Tibial artery (tissue), 4 donors: ENCODE results near the gene TAS2R40.

Experiments
- DNase-seq, 2 donors: peaks; one replicate each; pipeline ENCODE4 v3.0.0-alpha.2; 2019
- H3K27ac ChIP-seq, 2 donors: fragments of 200-600 bp; sonication (generic) in 1 of 2; 1 replicate in 1 of 2; 2 replicates in 1 of 2; pipeline ENCODE4 v1.5.1; 2018 to 2019; ENCODE audit warnings: mild to moderate bottlenecking in 1 of 2
- H3K27me3 ChIP-seq, 2 donors: fragments of 200-600 bp; sonication (generic) in 1 of 2; one replicate each; pipeline versions ENCODE4 v1.5.1 to v1.6.0; 2016 to 2019
- H3K36me3 ChIP-seq, 3 donors: fragments of 200-600 bp; sonication (generic) in 2 of 3; one replicate each; pipeline ENCODE4 v1.5.1; 2016 to 2019; ENCODE audit warnings: mild to moderate bottlenecking in 2 of 3
- H3K4me1 ChIP-seq, 4 donors: fragments of 200-600 bp; sonication (generic) in 2 of 4; 1 replicate in 3 of 4; 2 replicates in 1 of 4; pipeline ENCODE4 v1.5.1; 2016 to 2019
- H3K4me3 ChIP-seq, 2 donors: fragments of 200-600 bp; sonication (generic) in 1 of 2; 1 replicate in 1 of 2; 2 replicates in 1 of 2; pipeline ENCODE4 v1.5.1; 2018 to 2019; ENCODE audit warnings: mild to moderate bottlenecking in 2 of 2
- H3K9me3 ChIP-seq, 3 donors: fragments of 200-600 bp; sonication (generic) in 1 of 3; one replicate each; pipeline ENCODE4 v1.5.1; 2016 to 2019
- intact Hi-C: fragments of 100-400 bp; cut with DNase I; formaldehyde crosslinking; loops from one replicate; pipeline ENCODE4 v1.15.0; 2023; ENCODE audit warnings: low total_unique reads
- TF ChIP-seq, protein P1 (sequence below), 2 experiments: fragments of 200-600 bp in 1 of 2; fragments of 450-650 bp in 1 of 2; IDR thresholded peaks; one replicate each; pipeline ENCODE4 v1.5.1; 2017 to 2019; ENCODE audit warnings: antibody characterized with exemption in 2 of 2, mild to moderate bottlenecking in 1 of 2, moderate library complexity in 1 of 2

The TAS2R40 gene

DNA sequence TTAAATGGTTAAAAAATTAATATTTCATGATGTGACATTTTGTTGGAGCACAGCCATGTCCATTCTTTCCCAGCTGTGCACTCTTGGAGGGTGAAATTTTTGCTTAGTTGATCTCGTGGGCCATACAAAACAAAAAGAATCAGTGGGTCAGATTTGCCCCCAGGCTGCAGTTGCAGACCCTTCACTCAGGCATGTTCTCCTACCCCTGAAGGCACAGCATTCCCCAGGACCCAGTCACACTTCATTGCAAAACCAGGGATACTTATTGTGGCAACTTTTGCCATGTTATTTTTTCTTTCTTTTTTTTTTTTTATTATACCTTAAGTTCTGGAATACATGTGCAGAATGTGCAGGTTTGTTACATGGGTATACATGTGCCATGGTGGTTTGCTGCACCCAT, 6.0 kb downstream of the TAS2R40 start:
- Histone ChIP-seq H3K4me1 (no peaks in the 10 kb centered on the region), H3K27ac (no peak overlapping the region), H3K36me3 (no peaks in the 10 kb centered on the region), H3K4me3 (no peak overlapping the region), H3K27me3 (no peaks in the 10 kb centered on the region), H3K9me3 (no peaks in the 10 kb centered on the region)
- DNase-seq = no peak
- TF ChIP-seq, protein P1, sequence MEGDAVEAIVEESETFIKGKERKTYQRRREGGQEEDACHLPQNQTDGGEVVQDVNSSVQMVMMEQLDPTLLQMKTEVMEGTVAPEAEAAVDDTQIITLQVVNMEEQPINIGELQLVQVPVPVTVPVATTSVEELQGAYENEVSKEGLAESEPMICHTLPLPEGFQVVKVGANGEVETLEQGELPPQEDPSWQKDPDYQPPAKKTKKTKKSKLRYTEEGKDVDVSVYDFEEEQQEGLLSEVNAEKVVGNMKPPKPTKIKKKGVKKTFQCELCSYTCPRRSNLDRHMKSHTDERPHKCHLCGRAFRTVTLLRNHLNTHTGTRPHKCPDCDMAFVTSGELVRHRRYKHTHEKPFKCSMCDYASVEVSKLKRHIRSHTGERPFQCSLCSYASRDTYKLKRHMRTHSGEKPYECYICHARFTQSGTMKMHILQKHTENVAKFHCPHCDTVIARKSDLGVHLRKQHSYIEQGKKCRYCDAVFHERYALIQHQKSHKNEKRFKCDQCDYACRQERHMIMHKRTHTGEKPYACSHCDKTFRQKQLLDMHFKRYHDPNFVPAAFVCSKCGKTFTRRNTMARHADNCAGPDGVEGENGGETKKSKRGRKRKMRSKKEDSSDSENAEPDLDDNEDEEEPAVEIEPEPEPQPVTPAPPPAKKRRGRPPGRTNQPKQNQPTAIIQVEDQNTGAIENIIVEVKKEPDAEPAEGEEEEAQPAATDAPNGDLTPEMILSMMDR (IDR thresholded peaks at IDR 0.05) = no peak
- intact Hi-C loops = loop anchor here (10.0 kb wide), 1 partner anchor 363 kb away; no protein-coding TSS in a partner anchor

DNA sequence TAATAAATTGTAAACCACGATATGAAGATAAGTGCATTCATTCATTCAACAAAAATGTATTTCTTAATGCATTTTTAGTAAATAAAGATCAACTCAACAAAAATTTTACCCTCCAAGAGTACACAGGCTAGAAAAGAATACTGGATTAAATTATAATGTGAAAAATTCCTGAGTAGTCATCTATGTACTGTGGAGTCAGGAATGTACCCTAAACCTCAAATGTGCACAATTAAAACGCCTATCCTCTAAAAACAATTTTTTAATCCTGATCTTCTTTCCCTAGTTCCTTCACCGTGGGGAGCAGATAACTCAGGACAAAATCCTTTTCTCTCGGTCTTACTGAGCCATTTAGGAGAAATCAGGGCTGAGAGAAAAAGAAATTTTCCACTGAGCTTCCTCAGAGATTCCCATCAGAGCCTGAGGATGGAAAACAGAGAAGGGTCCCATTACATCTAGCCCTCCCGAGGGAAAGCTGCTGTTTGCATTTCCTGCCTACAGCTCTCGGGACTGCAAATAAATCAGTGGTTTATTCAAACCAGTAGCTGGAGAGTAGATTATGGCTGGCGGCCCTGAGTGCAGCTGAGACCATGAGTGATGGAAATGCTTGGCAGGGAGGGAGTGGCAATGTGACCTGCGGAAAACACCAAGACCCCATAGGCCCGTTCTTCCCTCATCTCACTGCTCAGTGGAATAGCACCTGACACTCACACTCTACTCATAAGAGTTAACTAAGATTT, 7.4 kb downstream of the TAS2R40 start:
- Histone ChIP-seq H3K36me3 (no peaks in the 10 kb centered on the region), H3K27ac (no peak overlapping the region), H3K9me3 (peaks cover 0 to 3% (median 0%) of the 10 kb centered on the region in 3 donors), H3K27me3 (no peaks in the 10 kb centered on the region), H3K4me1 (no peaks in the 10 kb centered on the region), H3K4me3 (no peak overlapping the region)
- DNase-seq = no peak
- intact Hi-C loops = loop anchor here (10.0 kb wide), 1 partner anchor 364 kb away; no protein-coding TSS in a partner anchor
- TF ChIP-seq, protein P1 (IDR thresholded peaks at IDR 0.05) = no peak

DNA sequence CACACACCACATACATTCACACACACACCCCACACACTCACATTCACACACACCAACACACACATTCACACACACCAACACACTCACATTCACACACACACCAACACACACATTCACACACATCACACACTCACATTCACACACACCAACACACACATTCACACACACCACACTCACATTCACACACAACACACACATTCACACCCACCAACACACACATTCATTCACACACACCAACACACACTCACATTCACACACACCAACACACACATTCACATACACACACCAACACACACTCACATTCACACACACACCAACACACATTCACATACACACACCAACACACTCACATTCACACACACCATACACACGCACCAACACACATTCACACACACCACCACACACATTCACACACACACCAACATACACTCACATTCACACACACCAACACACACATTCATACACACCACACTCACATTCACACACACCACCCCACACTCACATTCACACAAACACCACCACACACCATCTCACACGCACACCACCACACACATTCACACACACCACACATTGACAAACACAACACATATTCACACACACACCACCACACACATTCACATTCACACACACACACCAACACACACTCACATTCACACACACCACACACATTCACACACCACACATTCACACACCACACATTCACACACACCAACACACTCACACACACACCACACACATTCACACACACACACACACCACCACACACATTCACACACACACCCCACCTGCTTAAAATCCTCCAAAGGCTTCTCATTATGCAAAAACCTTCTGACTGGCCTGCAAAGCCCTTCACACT, 9.0 kb downstream of the TAS2R40 start:
- H3K4me3 ChIP-seq = no peak overlapping the region
- no peaks in the 10 kb centered on the region for H3K4me1 ChIP-seq
- no peak for DNase-seq
- H3K27ac ChIP-seq = no peak overlapping the region
- peaks cover 0 to 3% (median 0%) of the 10 kb centered on the region in 3 donors for H3K9me3 ChIP-seq
- TF ChIP-seq, protein P1 (IDR thresholded peaks at IDR 0.05) = no peak
- intact Hi-C loops = no loop called here
- H3K27me3 ChIP-seq = no peaks in the 10 kb centered on the region
- no peaks in the 10 kb centered on the region for H3K36me3 ChIP-seq

DNA sequence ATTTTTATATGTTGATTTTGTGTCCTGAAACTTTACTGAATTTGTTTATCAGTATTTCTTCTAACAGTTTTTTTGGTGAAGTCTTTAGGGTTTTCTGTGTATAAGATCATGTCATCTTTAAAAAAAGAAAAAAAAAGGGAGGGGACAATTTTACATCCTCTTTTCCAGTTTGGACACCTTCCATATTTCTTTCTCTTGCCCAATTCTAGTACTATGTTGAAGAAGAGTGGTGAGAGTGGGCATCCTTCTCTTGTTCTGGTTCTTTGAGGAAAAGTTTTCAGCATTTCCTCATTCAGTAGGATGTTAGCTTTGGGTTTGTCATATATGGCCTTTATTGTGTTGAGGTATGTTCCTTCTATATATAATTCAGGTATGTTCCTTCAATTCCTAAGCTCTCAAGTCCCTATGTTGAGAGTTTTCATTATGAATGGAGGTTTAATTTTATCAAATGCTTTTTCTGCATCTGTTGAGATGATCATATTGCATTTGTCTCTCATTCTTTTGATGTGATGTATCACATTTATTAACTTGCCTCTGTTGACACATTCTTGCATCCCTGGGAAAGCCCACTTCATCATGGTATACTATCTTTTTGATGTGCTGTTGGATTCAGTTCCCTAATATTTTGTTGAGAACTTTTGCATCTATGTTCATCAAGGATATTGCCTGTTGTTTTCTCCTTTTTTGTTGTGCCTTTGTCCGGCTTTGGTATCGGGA, 12.1 kb downstream of the TAS2R40 start:
- H3K27me3 ChIP-seq = no peaks in the 10 kb centered on the region
- intact Hi-C loops = no loop called here

DNA sequence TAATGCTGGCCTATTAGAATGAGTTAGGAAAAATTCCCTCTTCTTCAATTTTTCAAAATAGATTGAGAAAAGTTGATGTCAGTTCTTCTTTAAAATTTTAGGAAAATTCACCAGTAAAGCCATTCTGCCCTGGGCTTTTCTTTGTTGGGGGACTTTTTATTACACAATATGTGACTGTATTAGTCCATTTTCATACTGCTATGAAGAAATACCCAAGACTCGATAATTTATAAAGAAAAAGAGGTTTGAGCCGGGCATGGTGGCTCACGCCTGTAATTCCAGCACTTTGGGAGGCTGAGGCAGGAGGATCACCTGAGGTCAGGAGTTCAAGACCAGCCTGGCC, 12.7 kb downstream of the TAS2R40 start:
- TF ChIP-seq, protein P1 (IDR thresholded peaks at IDR 0.05) = no peak
- intact Hi-C loops = no loop called here
- Histone ChIP-seq H3K4me3 (no peak overlapping the region), H3K4me1 (no peaks in the 10 kb centered on the region), H3K27ac (no peak overlapping the region), H3K27me3 (no peaks in the 10 kb centered on the region), H3K36me3 (no peaks in the 10 kb centered on the region), H3K9me3 (peaks cover 0 to 7% (median 5%) of the 10 kb centered on the region in 3 donors)
- no peak for DNase-seq

More for the DNA sequence above, 12.1 kb downstream of the TAS2R40 start:
- Histone ChIP-seq H3K9me3 (peaks cover 0 to 7% (median 5%) of the 10 kb centered on the region in 3 donors), H3K36me3 (no peaks in the 10 kb centered on the region), H3K4me3 (no peak overlapping the region), H3K4me1 (no peaks in the 10 kb centered on the region), H3K27ac (no peak overlapping the region)
- no peak for DNase-seq
- TF ChIP-seq, protein P1 (IDR thresholded peaks at IDR 0.05) = no peak
